ENCODE measurements around the gene ZNF343. TPM values are rescaled to one million over a fixed set of nuclear protein-coding genes. Genes with fewer than 3 reads are reported as not detected.

Gene ZNF343
- total RNA-seq, 4 donors from 2014 or later: 8.9 to 13.9 (median 10.2) TPM

DNA sequence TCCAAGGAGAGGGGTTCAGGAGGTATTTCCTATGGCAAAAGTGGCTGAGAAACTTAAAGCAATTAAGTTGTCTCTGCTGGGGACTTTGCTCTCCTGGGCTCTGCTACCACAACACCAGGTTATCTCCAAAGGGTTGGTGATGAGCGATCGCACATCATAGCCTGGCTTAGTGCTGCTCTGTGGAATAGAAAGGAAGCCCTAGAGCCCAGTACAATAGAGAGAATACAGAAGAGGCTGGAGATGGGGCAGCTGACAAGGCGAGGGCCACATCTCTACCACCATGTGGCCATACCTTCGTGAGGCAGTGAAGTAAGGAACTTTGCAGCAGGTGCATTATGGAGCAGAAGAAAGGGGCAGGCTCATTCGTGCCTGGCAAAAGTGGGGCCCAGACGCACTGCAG lies 19.0 kb upstream of the ZNF343 start:
- TF ChIP-seq, protein P1, sequence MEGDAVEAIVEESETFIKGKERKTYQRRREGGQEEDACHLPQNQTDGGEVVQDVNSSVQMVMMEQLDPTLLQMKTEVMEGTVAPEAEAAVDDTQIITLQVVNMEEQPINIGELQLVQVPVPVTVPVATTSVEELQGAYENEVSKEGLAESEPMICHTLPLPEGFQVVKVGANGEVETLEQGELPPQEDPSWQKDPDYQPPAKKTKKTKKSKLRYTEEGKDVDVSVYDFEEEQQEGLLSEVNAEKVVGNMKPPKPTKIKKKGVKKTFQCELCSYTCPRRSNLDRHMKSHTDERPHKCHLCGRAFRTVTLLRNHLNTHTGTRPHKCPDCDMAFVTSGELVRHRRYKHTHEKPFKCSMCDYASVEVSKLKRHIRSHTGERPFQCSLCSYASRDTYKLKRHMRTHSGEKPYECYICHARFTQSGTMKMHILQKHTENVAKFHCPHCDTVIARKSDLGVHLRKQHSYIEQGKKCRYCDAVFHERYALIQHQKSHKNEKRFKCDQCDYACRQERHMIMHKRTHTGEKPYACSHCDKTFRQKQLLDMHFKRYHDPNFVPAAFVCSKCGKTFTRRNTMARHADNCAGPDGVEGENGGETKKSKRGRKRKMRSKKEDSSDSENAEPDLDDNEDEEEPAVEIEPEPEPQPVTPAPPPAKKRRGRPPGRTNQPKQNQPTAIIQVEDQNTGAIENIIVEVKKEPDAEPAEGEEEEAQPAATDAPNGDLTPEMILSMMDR (IDR thresholded peaks at IDR 0.05; ENCODE audit: low read depth): no peak

DNA sequence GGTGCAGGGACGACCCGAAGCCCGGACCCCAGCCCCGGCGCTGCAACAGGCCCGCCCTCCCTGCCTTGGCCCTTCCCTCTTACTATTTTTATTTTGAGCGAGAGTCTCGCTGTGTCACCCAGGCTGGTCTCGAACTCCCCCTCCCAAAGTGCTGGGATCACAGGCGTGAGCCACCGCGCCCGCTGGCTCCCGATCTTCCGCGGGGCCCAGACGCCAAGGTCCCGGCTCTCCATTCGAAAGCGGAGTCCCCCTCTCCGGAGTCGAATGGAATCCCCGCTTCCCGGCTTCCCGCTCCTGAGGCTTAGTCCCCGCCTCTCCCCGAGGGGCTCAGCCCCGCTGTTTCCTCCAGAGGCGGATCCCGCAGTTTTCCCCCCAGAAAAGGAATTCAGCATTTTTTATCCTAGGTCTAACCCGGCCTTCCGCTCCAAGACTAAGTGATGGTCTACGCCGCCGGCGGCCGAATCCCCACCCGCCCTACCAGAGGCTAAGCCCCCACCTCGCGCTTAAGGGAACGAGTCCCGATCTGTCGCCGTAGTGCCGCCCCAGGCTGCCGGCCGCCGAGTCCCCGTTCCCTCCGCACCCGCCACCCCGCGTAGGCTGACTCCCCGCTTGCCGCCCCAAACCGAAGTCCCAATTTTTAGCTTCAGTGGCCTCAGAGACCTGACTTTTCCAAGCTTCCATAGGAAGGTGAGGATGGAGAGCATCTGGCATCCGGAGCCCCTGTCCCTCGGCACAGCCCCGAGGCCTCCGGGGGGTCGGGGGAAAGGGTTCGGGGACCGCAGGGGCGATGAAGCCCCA lies 16.2 kb upstream of the ZNF343 start:
- TF ChIP-seq, protein P1 (IDR thresholded peaks at IDR 0.05; ENCODE audit: low read depth): no peak

DNA sequence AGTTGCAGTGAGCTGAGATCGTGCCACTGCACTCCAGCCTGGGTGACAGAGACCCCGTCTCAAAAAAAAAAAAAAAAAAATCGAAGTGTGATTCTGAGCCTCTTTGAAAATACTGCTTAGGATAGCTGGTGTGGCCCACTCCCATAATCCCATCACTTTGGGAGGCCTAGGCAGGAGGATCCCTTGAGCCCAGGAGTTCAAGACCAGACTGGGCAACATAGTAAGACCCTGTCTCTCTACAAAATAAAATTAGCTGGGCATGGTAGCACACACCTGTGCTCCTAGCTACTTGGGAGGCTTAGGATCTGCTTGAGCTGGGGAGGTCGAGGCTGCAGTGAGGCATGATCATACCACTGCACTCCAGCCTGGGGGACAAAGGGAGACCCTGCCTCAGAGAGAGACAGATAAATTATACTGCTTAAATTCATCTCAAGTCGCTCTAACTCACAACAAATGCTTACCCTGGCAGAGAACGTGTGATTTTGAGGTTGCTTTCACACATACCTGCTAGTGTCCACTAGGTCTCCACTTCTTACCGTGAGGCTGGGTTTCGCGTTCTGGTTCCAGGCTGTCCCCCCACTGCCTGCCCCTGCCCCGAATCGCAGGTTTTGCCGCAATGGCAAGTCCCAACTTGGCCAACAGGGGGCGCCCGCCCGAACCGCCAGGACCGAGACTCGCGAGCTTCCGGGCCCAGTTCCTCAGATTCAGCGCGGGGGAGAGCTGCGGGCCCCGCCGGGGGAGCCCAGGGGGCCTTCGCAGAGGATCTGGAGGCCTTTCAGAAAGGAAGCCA lies 15.4 kb upstream of the ZNF343 start:
- TF ChIP-seq, protein P1 (IDR thresholded peaks at IDR 0.05; ENCODE audit: low read depth): no peak

DNA sequence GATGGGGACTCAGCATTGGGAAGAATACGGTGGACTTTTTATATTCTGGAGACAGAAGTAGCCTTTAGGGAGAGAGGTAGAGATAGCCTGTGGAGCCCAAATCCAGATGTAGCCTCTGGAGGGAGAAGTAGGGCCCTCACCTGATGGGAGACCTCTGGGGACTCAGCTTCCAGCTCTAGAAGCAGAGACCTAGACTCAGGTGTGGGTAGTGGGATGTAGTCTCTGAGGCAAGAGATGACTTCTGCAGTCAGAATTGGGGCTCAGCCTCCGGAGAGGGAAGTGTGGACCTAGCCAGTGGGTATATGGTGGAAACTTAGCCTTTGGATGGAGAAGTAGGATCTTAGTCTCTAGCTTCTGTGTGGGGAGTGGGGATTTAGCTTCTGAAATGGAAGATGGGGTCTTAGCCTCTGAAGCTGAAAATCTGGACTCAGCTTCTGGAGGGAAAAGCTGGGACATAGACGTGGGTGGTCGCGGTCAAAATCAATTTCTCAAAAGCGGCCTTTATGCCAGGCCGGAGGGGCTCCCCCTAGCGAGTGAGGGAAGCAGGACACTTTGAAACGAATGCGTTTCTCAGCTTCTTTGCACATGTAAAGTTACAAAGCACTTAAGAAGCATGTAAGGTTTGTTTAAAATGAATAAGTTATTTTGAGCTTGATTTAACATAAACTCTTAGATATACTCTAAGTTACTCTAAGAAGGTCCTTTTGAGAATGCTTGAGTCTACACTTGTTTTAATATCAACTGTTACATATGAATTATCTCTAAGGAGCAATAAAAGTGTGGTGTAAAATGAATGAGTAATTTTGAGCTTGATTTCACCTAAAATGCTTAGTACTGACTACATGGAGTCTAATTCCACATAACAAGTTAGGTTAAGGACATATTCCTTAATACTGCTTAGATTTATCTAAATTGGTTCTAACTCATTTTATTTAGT lies 12.9 kb upstream of the ZNF343 start:
- TF ChIP-seq, protein P1 (IDR thresholded peaks at IDR 0.05; ENCODE audit: low read depth): no peak

DNA sequence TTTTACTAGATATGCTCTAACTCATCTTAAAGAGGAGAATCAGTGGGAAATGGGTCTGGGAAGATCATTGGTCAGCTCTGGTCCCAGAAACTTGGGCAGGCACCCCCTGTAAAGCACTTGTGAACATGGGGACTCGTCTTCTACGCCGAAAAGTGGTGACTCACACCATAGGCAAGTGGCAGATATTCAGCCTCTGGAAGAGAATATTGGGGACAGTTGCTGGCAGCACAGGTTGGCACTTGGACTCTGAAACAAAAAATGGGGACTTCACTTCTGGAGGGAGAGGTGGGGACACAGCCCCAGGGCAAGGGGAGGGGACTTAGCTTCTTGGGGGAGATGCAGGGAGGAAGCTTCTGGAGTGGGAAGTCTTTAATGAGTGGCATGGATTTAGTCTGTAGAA lies 11.9 kb upstream of the ZNF343 start:
- TF ChIP-seq, protein P1 (IDR thresholded peaks at IDR 0.05; ENCODE audit: low read depth): no peak

DNA sequence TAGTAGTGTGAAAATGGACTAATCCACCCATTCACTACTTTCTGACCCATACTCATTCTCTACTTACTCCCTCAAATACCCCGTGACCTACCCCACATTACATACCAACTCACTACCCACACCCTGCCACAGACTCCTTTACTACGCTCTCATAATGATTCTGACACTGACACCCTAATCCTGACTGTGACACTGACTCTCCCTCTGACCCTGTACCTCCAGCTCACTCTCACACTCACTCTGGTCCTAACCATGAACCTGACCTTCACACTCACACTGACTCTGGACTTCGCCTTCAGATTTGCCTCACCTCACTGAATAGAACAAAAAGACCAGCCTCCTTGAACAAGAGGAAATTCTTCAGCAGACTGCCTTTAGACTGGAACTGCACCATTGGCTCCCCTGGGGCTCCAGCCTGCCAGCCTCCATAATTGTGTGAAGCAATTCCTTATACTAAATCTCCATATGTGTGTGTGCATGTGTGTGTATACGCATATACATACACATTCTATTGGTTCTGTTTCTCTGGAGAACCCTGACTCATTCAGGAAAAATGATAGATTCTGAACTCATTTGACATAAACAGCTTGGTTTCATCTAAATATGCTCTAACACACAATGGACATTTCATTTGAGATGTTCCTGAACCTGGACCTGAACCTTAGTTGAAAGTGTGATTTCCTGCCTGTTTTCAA lies 10.5 kb upstream of the ZNF343 start:
- TF ChIP-seq, protein P1 (IDR thresholded peaks at IDR 0.05; ENCODE audit: low read depth): no peak

Data from subcutaneous adipose tissue (tissue), 4 donors.